Fibroblast of villous mesenchyme (primary cell): Measurements from ENCODE around the gene STK36. TPM values are rescaled to one million over a fixed set of nuclear protein-coding genes. Genes with fewer than 3 reads are reported as not detected.
A peak's percentile ranks its signal among the peaks of the same experiment; 100 is the strongest.

Experiments
- DNase-seq: peaks from one replicate; pipeline ENCODE4 v3.0.0-alpha.2; 2010; ENCODE audit warnings: low read depth
- H3K4me3 ChIP-seq: 2 replicates; pipeline ENCODE4 v1.5.1; 2011; ENCODE audit warnings: low read depth, mild to moderate bottlenecking, low read length
- total RNA-seq: library from RNA; depleted of rRNA; stranded (reverse); fragments of >200 nt; gene quantifications from 2 replicates; pipeline ENCODE4 v1.2.3, GENCODE V29; 2012
- TF ChIP-seq, protein P1 (sequence below): IDR thresholded peaks from 2 replicates; pipeline ENCODE4 v1.5.1; 2012; ENCODE audit warnings: low read depth, mild to moderate bottlenecking, low read length; ENCODE audit not compliant: insufficient read depth

Gene STK36
- total RNA-seq, 1 donor = 23.7 TPM

DNA sequence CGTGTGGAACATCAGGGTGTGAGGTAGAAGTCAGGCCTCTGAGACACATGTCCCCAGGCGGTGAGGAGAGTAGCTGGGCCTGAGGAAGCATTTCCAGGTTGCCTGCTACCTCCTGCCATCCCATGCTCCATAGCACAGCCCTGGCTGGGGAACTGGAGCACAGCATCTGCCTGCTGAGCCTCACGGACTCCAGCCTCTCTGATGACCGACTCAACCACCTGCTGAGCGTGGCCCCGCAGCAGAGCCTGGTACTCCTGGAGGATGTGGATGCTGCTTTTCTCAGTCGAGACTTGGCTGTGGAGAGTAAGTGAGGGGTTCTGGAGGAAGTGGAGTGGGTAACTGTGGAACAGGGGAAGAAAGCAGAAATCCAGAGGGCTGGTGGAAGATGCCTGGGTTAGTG is 9.5 kb upstream of the STK36 start:
- H3K4me3 ChIP-seq = no peak overlapping the region
- DNase-seq = no peak
- TF ChIP-seq, protein P1, sequence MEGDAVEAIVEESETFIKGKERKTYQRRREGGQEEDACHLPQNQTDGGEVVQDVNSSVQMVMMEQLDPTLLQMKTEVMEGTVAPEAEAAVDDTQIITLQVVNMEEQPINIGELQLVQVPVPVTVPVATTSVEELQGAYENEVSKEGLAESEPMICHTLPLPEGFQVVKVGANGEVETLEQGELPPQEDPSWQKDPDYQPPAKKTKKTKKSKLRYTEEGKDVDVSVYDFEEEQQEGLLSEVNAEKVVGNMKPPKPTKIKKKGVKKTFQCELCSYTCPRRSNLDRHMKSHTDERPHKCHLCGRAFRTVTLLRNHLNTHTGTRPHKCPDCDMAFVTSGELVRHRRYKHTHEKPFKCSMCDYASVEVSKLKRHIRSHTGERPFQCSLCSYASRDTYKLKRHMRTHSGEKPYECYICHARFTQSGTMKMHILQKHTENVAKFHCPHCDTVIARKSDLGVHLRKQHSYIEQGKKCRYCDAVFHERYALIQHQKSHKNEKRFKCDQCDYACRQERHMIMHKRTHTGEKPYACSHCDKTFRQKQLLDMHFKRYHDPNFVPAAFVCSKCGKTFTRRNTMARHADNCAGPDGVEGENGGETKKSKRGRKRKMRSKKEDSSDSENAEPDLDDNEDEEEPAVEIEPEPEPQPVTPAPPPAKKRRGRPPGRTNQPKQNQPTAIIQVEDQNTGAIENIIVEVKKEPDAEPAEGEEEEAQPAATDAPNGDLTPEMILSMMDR = no peak

DNA sequence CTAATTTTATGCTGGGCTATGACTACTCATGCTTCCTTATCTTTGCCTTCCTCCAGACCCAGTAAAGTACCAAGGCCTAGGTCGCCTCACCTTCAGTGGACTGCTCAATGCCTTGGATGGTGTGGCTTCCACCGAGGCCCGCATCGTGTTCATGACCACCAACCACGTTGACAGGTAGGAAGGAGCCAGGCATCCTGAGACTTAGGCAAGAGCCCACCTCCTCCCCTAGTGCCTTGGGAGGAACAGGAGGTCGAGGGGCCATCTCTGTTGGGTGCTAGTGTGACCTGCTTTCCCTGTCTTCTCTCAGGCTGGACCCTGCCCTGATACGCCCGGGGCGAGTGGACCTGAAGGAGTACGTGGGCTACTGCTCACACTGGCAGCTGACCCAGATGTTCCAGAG is 9.1 kb upstream of the STK36 start:
- DNase-seq = no peak
- TF ChIP-seq, protein P1 = no peak
- H3K4me3 ChIP-seq = no peak overlapping the region

DNA sequence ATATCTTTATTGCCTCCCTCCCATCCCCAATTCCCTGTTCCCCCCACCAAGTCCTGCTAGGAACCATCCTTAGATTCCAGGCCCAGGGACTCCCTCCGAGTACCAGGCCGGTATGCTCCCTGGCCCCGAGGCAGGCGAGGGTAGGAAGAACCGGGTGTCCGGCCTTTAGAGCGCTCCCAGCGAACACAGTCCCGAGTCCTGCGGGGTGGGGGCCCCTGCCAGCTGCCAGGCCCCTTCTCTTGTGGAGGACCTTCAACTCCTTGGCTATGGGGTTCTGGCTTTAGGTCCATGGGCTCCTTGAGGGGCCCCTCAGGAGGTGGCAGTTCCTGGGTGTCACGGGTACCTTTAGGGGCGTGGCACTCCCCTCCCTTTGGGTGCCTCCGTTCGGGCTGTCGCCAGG is 8.0 kb upstream of the STK36 start:
- DNase-seq = no peak
- TF ChIP-seq, protein P1 = no peak

DNA sequence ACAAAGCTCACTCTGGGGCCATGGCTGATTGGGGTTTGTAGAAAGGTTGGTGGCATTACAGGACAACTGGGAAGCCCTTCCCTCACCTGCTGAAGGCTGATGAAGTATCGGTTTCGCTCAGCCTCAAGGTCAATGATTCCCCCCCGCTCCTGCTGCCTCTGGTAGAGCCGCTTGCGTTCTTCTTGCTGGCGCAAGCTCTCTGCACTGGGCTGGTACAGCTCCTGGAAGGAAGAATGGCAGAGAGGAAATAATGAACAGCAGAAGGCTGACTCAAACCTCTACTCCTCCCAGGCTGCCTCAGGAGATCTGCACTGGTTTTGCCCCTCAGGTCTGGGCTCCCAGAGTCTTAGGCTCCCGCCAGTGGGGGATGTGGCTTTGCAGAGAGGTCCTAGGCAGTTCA is 7.2 kb upstream of the STK36 start:
- TF ChIP-seq, protein P1 = no peak
- H3K4me3 ChIP-seq = no peak overlapping the region
- DNase-seq = no peak

More for the DNA sequence above, 8.0 kb upstream of the STK36 start:
- H3K4me3 ChIP-seq = no peak overlapping the region

DNA sequence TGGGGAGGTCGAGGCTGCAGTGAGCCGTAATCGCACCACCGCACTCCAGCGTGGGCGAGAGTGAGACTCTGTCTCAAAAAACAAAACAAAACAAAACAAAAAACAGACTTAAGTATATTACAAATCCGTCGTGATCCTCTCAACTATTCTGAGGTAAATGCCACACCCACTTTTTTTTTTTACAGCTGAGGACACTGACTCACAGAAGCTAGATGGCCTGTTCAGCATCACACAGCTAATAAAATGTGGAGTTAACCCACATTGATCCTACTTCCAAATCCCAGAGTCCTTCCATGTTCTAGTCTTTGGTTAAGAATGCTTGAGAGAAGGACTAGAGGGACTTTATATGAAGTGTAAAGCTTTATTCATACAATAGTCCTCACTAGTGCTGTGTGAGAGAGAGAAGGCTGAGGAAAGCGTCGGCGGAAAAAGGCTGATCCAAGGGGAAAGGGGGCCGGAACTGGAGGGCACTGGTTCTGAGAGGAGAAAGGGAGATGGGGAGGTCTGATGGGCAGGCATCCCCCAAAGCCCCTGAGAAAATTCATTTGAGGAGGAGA is 711 bp upstream of the STK36 start:
- DNase-seq = peak; percentile 78
- peak overlapping the region; percentile 86 for H3K4me3 ChIP-seq
- TF ChIP-seq, protein P1 = no peak

DNA sequence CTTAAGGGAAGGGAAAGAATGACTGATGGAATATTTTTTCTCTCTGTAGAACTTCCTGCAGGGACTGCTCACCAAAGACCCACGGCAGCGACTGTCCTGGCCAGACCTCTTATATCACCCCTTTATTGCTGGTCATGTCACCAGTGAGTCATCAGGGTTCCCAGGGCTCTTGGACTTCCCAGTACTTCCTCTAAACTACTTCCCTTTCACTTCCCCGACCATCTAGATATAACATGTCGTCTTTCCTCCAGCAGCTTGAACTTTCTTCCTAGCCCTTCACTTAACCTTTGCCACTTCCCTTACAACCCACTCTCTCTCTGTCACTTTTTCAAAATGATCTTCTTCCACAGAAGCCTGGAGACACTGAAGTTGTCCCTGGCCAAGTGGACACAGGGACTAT is 7.2 kb downstream of the STK36 start:
- peak; percentile 16 for DNase-seq
- TF ChIP-seq, protein P1 = no peak
- no peak overlapping the region for H3K4me3 ChIP-seq

DNA sequence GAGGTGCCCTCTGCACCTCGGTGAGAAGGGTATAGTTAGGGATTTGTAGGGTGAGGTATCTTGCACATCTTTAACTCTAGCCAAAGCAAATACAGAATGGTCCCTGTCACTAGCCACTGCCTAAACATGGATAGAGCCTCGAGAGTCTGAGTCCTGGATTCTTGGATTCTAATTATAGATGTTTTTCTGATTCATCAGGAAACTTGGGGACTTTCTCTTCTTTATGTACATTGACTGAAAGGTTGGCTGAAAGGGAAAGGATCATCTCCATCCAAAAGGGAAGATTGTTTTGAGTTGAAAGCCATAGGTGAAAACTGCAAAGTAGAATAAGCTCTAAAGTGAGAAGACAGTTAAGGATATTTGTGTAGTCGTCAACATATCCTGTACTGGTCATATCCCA is 8.2 kb downstream of the STK36 start:
- TF ChIP-seq, protein P1 = no peak
- no peak overlapping the region for H3K4me3 ChIP-seq
- DNase-seq = no peak
